ENCODE data around the gene SLC28A1.

- TF ChIP-seq CTCF (IDR thresholded peaks at IDR 0.05; ENCODE audit: insufficient read depth, low read length, poor library complexity, severe bottlenecking): no peak
- no peak for TF ChIP-seq EZH2phosphoT487 (conservative IDR thresholded peaks at IDR 0.05; ENCODE audit: low read length)
Observed at GRCh38 chr15:84908564-84908963, 24.1 kb downstream of the SLC28A1 start.

Data from SU-DHL-6 (cell line).